Fibroblast of skin of left quadriceps (primary cell): ENCODE measurements around the gene BMP8A.

ENCODE experiments used
- DNase-seq, 2 experiments: peaks; one replicate each; pipeline ENCODE4 v3.0.0-alpha.2; 2013; ENCODE audit warnings: low read depth in 2 of 2

BMP8A gene

DNA sequence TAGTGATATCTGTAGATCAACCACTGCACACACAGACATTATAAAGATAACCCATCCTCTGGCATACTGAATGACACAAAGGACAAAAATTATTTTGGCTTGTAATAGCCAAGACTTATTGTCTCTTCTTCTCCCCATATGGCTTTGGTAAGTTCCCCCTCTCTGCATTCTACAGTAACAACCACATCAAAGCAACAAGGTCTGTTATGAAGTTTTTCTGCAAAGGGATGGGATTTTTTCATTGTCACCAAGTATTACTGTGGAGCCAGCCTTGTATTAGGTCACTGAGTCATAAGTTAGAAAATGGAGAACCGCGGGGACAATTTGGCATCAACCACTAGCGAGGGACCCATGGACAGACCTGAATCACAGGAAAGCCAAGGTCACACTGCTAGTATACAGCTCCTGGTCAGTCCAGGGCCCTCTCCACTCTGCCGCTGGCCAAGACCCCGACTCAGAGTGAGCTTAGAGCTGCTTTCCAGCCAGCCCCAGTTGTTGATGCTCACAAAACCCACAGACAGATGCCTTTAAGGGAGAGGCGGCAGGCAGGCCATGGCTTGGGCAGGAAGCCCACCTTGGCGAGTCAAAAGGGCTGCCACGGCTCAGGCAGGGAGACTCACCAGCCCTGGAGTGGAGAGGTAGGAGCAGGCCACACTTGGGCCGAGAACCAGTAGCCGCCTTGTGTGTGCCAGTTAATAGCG lies 79.2 kb downstream of the BMP8A start:
- no peak for DNase-seq

DNA sequence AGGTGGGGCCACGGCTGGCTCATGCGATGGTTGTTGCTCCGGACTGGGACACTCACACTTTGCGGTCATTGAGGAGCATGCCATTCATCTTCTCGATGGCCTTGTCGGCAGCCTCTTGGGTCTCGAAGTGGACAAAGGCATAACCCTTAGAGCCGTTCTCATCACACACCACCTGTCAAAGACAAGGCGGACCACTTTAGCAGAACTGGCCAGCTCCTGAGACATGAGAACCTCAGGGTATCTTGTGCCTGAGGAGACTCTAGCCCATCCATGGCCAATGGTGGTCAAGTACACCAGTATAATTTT lies 79.7 kb downstream of the BMP8A start:
- no peak for DNase-seq

DNA sequence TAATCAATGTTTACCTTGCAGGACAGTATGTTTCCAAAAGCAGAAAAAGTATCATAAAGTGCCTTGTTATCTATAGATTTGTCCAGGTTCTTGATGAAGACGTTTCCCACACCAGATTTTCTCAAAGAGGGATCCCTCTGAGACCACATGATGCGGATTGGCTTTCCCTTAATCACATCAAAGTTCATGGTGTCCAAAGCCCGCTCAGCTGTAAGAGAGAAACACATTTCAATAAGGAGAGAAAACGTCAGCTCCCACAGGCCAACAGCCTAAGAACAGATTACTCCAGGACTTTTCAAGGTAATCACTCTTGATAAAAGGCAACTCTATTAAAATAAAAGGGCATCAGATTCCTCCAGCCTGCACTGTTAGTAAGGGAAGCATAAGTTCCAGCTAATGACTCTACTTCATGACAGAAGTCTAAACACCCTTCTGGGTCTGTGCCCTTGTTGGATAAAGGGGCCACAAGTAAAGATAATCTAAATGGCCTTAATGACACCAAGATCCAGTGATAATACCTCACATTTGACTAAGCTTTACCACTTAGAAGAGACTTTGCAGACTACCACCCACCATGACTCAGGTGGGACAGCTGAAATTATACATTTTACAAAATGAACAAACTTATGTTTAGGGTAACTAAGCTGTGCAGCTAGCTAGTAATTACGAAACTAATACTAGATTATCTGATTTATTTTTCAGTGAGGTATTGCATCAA lies 81.1 kb downstream of the BMP8A start:
- no peak for DNase-seq

DNA sequence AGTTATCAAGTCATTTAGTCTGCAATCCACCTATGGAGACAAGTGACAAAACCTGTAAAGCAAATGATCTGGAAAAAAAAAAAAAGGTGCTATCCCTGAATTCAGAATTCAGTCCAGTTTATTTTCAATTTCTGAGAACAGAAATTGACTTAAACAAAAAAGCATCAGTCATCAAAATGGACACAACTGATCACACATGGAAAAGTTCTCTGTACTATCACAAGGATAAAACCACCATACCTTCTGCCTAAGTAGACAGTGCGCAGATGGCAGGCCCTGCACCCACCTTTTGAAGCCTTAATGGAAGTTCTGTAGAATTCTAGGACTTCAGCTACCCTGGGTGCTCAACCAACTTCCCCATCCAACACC lies 81.6 kb downstream of the BMP8A start:
- no peak for DNase-seq

DNA sequence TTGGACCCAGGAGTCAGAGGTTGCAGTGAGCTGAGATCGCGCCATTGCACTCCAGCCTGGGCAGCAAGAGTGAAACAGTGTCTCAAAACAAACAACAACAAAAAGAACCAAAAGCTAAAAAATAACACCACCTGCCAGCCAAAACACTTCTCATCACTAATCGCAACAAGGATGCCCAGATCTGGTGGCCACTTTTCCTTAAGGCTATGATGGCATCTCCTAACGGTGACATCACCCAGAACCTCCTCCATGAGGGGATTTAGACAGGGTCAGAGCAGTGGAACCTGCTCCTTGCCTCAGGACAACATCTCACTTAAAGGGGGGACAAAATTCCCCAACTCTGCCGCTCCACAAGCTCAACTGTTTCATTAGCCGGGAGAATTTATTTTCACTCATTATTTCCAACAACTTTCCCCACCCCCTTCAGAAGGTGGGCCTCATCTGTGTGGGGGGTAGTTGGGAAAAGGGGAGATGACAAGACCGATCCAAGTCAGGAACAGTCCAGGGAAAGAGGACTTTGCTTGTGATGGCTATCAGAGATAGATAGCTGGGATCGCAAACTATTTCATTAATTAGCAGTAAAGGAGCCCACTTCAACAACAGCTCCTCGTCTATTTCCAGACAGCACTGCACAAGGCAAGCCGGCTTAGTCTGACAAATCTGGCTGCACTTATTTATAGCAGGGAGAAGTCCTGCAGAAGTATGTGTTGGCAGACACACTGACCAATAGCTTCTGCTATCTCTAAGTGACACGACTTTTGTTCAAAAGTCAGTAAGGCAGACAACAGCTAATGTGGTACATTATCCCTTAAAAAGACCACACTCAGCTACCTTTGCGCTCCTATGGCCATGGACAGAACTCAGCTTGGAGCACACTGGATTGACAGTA lies 82.5 kb downstream of the BMP8A start:
- no peak for DNase-seq

DNA sequence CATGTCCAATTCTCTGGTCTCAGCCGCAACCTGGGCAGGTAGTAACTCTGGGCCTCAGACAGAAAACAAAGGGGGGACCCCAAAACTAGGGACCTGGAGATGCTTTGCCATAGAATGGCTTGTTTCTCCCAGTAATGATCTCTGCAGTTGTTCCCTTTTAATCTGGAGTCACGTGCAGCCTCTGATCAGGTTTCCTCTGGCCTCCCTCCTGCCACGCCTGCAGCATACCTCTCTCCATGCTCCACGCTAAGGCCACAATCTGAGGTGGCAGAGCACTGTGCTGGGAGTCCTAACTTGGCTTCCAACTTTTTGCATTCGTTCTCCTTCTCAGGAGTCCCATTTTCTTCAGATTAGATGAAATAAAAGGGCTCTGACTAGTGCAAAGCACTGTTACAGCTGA lies 83.2 kb downstream of the BMP8A start:
- DNase-seq: no peak
